ENCODE results near the gene CPO.

Gene CPO

GRCh38 chr2:206974551-206974950 is 35.2 kb downstream of the CPO start:
- no peak for DNase-seq (ENCODE audit: low read depth)

- no peak for DNase-seq (ENCODE audit: low read depth)
Measured at GRCh38 chr2:206978746-206979145, 39.4 kb downstream of the CPO start.

GRCh38 chr2:206979365-206979764 is 40.0 kb downstream of the CPO start:
- no peak for DNase-seq (ENCODE audit: low read depth)

GRCh38 chr2:206979922-206980321 is 40.6 kb downstream of the CPO start:
- DNase-seq (ENCODE audit: low read depth), result no peak

GRCh38 chr2:206980413-206980812 is 41.1 kb downstream of the CPO start:
- DNase-seq (ENCODE audit: low read depth), result no peak

- DNase-seq (ENCODE audit: low read depth), result no peak
Measured at GRCh38 chr2:206981086-206981674, 41.9 kb downstream of the CPO start.

- DNase-seq (ENCODE audit: low read depth), result peak; percentile 17
Measured at GRCh38 chr2:206981739-206982340, 42.5 kb downstream of the CPO start.

GRCh38 chr2:206982360-206982955 is 43.1 kb downstream of the CPO start:
- DNase-seq (ENCODE audit: low read depth), result no peak

- DNase-seq (ENCODE audit: low read depth), result no peak
Measured at GRCh38 chr2:206983161-206983859, 44.0 kb downstream of the CPO start.

- DNase-seq (ENCODE audit: low read depth), result no peak
Measured at GRCh38 chr2:206984206-206984605, 44.9 kb downstream of the CPO start.

GRCh38 chr2:206986943-206987342 is 47.6 kb downstream of the CPO start:
- no peak for DNase-seq (ENCODE audit: low read depth)

- no peak for DNase-seq (ENCODE audit: low read depth)
Measured at GRCh38 chr2:206987810-206988209, 48.5 kb downstream of the CPO start.

- no peak for DNase-seq (ENCODE audit: low read depth)
Measured at GRCh38 chr2:206988884-206989283, 49.6 kb downstream of the CPO start.

- no peak for DNase-seq (ENCODE audit: low read depth)
Measured at GRCh38 chr2:206989311-206989710, 50.0 kb downstream of the CPO start.

GRCh38 chr2:206990360-206990759 is 51.0 kb downstream of the CPO start:
- no peak for DNase-seq (ENCODE audit: low read depth)

- no peak for DNase-seq (ENCODE audit: low read depth)
Measured at GRCh38 chr2:206991070-206991469, 51.8 kb downstream of the CPO start.

- DNase-seq (ENCODE audit: low read depth), result no peak
Measured at GRCh38 chr2:206993396-206993911, 54.1 kb downstream of the CPO start.

GRCh38 chr2:206993964-206994363 is 54.6 kb downstream of the CPO start:
- DNase-seq (ENCODE audit: low read depth), result no peak

- DNase-seq (ENCODE audit: low read depth), result no peak
Measured at GRCh38 chr2:206996556-206997065, 57.3 kb downstream of the CPO start.

GRCh38 chr2:207008105-207008990 is 69.0 kb downstream of the CPO start:
- no peak for DNase-seq (ENCODE audit: low read depth)

- no peak for DNase-seq (ENCODE audit: low read depth)
Measured at GRCh38 chr2:207012461-207012860, 73.1 kb downstream of the CPO start.

GRCh38 chr2:207014424-207014823 is 75.1 kb downstream of the CPO start:
- no peak for DNase-seq (ENCODE audit: low read depth)
